EH (cell line): ENCODE results near the gene TTC4.

ENCODE experiments used
- DNase-seq: peaks from one replicate; pipeline ENCODE4 v3.0.0-alpha.2; 2015; ENCODE audit warnings: low read depth

TTC4 gene

DNA sequence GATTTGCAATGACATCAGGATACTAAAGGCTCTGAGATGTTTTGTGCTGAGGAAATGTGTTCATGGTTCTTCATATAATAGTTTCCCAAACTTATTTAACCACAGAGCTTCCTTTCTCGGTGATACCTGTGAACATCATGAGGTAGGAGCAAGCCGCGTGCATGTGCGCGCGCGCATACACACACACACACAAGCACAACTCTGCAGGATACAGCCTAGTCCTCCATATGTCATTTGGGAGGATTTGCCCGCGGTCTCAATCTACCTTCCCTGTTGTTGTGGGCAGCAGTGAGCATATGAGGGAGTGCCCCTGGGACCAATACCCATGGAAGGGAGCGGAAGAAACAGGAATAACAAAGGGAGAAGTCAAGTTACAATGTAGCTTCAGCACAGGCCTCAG is 12.2 kb upstream of the TTC4 start:
- no peak for DNase-seq

DNA sequence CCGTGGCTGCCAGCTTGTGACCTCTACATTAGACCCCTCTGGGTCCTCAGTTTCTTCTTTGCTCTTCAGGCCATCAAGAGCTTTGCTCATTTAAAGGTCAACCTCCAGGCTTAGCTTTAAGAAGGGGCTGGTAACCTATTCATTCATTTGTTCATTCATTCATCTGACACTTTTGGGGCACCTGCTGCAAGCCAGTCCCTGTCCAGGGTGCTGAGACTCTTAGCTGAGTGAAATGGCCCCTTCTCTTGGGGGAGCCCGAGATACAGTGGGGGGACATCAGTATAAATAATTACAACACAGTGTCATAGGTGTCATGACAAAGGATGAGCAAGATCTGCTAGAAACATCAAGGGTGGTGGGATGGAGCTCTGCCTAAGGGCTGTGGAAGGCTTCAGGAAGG is 10.5 kb upstream of the TTC4 start:
- DNase-seq: peak; percentile 13

DNA sequence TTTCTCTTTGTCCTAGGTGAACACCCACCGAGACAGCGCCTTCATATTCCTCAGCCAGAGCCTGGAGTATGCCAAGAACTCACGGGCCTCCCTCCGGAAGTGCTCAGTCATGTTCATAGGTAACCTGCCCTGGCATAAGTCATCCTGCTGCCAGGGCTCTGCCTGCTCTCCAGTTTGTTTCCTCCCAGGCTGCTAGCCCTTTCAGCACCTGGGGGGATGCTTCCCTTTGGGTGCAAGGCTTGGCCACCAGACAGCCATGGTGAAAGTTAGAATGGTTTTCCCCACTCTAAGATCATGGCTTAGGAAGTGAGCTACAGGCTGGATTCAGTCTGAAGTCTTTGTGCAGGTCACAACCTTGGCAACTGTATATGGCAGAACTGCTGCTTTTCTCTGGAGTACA is 9.2 kb upstream of the TTC4 start:
- DNase-seq: no peak

DNA sequence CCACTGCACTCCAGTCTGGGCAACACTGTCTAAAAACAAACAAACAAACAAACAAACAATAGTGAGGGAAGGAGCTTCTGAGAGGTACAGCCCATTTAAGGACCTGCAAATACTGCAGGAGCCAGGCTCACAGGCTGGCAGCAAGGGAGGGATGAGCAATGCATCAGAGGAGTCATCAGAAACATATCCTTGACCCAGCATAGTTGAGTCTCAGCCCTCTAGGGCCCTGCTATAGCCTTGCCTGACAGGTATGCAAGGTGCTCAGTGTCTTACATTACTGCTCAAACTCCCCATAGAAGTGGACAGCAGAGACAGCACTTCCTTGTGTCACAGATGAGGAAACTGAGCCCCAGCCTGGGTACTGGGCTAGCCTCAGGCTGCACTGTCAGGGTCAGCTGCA is 7.3 kb upstream of the TTC4 start:
- no peak for DNase-seq

DNA sequence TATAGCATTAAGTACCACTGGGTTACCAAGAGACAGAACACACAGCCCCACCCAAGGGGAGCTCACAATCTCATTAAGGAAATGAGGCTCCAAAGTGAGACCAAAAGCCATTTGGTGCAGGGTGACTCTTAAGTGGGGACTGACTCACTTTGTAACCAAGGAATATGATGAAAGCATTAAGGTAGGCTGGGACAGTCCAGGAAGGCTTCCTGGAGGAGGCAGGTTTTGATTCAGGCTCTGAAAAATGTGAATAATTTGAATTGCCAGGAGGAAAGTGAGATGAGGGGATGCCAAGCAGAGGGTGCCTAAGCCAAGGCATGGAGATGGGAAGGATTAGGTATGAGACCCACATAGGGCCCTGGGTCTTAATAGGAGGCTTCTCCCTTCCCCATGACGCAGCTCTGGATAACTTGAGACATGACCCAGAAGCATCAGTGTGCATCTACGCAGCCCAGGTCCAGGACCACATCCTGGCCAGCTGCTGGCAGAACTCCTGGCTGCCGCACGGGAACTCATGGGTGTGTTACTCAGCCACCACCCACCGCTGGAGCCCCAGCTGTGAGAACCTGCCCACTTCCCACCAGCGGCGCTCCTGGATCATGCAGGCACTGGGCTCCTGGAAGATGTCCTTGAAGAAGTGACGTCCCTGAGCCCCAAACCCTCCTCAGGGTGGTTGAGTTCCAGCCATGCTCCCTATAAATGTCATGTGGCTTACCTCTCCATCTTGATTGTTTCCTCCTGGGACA is 5.9 kb upstream of the TTC4 start:
- no peak for DNase-seq

DNA sequence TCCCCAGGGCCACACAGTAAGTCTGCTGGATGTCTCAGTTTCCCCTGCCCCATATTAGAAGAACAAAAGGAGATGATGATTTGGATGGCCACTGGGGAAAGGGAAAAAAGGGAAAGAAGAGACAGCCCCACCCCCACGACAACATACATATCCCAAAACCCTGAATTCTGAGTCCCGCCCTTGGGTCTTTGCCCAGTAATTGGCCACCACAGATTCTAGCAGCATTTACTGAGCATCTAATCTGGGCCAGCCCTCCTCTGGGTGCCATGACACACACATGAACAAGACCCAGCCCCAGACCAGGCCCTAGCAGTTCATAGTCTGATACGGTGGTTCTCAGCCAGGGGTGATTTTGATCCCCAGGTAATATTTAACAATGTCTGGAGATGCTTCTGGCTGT is 5.2 kb upstream of the TTC4 start:
- DNase-seq: no peak

DNA sequence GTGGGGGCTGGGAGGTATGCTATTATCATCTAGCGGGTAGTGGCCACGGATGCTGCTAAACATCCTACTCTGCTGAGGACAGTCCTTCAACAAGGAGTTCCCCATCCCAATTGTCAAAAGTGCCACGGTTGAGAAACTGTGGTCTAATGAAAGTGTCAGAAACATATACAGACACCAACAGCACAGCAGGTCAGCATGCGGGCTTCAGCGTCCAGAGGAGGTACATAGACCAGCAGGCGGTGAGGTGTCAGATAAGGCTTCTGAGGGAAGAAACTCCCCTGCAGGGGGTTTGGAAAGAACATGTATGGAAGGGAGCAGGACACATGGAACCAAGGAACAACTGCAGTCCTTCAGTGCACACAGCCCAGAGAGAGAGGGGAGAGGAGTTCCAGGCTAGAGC is 4.8 kb upstream of the TTC4 start:
- DNase-seq: no peak

DNA sequence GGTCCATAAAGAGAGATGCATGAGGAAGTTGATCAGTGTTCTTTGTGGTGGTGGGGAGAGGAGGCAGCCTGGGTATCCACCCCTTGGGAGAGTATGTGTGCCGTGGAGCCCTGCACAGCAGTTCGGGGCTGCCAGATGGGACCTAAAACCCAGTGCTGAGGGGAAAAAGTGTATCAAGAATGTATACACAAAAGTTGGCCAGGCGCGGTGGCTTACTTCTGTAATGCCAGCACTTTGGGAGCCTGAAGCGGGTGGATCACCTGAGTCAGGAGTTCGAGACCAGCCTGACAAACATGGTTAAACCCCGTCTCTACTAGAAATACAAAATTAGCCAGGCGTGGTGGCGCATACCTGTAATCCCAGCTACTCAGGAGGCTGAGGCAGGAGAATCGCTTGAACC is 4.1 kb upstream of the TTC4 start:
- DNase-seq: no peak

DNA sequence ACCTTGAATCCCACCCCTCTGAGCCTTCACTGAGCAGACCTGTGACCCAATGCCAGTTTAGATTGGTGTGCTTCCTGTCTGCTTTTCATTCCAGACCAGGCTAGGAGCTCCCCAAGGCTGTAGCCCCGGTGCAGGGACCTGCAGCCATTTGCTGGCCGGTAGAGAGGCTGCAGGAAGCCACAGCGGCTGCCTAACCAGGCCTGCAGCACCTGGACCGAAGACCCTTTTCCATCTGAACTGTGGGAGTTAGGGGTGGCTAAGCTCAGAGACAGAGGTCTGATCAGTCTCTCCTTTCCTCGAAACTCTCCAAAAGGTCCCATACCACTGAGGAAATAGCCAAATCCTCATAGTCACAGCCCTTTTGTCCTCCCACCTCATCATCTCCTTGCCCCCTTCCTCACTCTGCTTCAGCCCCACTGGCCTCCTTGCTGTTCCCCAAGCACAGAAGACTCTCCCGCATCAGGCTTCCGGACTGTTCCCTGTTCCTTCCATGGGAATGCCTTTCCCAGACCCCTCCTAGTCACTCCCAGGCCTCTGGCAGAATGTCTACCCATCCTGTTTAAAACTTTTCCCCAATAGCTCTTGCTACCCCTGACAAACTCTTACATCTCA is 674 bp upstream of the TTC4 start:
- DNase-seq: no peak

DNA sequence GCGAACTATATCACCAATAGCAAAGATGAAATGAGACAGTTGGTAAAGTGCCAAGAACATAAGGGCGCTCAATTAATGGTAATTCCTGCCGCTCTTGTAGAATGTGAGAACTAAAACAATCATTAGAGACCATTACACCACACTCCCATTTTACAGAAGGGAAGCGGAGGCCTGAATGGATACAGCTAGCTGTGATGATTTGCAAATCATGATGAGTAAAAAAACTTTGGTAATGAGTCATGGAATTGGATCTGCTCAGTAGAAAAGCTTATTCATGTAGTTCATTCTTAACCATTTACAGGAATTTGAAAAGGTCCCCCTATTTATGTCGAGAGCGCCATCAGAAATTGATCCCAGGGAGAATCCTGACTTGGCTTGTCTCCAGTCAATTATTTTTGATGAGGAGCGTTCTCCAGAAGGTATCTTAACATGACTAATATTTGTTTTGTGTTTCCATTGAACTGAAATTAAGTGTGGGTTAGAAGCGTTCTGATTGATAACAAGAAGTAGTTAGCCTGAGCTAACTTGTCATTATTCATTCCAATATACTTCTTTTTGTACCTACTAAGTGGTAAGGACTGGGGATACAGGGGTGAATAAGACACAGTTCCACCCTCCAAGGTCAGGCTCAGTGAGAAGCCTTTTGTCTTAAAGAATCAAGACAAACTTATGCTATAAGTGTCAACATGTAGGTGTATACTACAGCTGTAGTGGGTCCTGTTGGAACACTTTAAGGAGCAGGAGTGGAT is 812 bp downstream of the TTC4 start:
- DNase-seq: peak; percentile 60

DNA sequence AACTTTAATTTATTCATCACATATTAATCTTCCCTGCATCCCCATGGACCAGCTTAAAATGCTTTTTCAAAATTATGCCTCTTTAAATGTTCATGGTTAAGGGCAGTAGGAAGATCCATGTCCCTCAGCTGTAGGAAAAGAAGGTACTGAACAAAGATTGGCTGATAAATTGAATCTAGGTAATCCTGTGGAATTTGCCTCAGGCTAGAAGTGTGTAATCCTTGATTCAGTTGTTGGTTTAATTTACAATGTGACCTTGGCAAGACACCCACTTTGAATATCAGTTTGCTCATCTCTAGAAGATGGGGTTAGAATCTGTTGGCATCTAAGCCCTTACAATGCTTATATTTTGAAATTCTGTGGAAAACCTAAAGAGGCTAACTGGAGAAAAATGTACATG is 6.1 kb downstream of the TTC4 start:
- DNase-seq: no peak

DNA sequence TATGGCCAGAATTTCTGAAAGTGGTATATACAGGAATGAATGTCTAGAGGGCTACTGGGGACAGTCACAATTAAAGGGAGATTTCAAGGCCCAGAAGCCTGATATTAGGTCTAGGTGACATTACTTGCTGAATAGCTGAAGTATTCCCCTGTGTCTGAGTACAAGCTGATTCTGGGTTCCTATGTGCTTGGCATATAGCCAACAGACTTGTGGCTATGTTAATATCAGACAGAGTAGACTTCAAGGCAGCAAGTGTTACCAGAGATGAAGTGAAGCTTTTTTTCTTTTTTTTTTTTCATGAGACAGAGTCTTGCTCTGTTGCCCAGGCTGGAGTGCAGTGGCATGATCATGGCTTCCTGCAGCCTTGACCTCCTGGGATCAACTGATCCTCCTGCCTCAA is 8.3 kb downstream of the TTC4 start:
- DNase-seq: no peak

DNA sequence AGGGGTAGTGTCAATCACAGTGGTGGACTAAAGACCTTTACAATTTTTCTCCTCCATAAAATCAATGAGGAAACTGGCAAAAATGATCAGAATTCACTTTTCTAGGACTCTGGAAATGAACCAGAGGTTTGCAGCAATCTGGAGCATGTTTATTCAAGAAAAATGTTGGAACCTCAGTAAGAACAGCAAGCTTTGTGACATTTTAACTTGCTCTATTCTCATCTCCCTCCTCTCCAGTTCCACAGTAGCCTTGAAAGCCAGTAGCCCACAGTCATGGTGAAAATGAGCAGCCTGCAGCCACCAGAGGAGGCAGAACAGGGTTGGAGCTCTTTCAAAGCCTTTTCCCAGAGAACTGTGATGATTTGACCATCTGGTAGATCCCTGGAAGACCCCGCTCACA is 9.1 kb downstream of the TTC4 start:
- DNase-seq: no peak

DNA sequence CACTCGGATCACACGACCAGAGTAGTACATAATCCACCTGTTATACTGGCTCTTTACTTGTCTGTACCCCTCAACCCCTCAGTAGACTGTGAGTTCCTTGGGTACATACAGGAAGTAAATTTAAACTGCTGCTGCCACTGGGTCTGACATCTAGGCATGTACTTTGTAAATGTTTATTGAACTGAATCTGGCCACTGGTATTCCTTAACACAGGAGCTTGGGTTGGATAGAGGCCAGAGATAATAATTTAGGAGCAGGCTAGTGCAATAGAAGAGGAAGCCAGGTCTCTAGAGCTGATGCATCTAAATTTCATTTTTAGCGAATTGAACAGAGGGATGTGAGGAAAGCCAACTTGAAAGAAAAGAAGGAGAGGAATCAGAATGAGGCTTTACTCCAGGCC is 12.4 kb downstream of the TTC4 start:
- DNase-seq: peak; percentile 11

DNA sequence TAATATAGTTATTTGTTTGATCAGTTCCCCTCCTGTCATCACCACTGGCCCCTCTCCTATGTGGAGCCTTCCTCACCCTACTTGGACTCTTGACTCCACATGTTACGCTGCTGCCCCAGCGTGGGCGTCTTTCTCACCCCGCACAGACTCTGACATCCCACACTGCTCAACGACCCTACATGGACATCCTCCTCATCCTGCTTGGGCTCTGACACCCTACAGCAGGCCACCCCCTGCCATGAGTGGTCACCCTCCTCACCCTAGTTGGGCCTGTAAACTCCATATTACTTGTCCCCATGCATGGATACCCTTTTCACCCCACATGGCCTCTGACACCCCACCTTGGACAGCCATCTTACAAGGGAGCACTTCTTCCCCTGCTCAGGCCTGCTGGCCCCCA is 21.0 kb downstream of the TTC4 start:
- no peak for DNase-seq

DNA sequence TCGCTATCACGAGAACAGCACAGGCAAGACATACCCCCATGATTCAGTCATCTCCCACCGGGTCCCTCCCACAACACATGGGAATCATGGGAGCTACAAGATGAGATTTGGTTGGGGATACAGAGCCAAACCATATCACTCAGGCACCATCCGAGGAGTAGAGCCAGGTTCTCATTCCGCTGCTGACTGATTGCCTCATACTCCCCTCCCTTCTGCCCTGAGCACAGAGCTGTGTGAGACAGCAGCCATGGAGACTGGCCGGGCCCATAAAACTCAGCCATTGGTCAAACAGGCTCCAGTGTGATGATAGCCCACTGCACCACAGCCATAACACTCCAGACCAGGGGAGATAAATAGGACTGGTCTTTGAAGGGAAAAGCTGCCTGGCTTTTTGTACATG is 22.6 kb downstream of the TTC4 start:
- no peak for DNase-seq

DNA sequence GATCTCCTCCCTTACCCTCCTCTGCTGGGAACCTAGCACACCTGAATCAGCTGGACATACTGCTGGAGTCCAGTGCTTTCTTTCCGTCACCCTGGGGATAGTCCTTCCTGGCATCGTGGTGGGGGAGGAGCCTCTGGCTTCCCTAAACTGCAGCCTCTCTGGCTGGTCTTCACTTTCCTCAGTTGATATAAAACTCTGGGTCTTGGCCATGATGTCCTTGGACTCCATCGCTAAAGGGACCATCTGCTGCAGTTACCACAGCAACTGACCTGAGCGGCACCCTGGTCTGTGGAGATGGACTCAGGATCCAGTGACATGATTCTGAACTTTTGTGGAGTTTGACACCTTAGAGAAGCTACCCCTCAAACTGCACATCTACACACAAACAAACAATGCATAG is 25.9 kb downstream of the TTC4 start:
- DNase-seq: no peak

DNA sequence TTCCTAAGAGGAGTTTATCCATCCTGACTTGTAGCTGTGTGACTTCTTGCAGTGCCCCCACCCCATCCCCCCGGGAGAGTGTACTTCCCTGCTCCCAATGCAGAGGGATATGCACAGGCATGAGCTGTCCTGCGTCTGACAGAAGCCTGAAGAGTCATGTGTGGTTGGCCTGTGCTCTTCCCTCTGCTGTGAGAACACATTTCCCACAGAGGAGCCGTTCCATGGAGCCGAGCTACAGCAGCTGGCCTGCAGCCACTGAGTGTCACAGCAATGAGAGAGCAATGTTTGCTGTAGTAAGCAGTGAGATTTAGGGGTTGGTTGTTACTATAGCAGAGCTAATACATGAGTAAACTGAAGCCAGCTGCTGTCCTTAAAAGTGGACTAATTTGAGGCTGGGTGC is 26.6 kb downstream of the TTC4 start:
- DNase-seq: peak; percentile 7

DNA sequence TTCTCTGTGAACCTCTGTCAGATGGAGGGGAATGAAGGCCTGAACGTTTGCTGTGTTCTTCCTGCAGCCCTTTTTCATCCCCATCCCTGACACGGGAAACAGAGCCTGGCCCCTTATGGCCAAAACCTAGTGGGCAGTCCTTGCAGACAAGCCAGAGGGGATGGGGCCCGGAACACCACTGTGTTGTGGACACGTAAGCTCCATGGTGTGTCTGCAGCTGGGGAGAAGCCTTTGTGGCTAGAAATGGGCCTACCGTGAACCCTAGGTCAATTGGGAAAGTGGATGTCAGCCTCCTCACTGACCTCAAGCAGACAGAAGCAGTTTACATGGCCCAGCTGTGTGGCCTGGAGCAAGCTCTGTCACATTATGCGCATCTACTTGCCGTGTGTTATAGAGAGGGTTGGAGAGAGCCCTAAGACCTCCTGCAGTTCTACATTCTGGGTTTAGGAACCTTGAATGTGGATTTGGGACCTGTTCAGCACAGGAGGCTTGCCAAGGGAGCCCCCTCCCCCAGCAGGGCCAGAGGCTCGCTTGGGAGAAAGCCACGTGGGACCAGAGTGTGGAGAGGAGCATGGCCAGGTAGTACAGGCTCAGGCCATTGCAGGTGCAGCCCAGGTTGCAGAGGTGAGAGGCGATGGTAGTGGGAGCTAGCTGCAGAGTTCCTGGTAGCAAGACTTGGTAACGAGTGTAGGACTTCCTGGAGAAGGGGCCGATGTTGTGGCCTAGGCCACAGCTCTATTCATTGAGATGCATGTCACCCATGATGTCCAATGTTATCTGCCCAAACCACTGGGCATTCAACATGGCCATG is 28.0 kb downstream of the TTC4 start:
- no peak for DNase-seq

DNA sequence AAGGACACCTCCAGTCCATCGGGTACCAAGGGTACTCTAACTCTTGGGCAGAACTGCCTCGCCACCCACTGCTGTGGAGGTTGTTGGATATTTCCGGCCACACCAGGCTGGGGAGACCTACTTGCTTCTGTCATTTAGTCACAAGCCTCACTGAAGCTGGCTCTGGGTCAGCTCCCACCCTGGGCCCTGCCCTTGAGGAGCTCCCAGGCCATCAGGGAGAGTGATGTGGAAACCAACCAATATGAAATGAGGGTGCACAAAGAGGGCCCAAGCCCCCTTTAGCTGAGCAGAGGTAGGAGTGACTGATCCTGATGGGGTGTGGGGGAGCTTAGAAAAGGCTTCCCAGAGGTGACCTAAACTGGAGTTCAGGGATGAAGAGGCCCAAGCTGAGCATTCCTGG is 29.0 kb downstream of the TTC4 start:
- DNase-seq: no peak

DNA sequence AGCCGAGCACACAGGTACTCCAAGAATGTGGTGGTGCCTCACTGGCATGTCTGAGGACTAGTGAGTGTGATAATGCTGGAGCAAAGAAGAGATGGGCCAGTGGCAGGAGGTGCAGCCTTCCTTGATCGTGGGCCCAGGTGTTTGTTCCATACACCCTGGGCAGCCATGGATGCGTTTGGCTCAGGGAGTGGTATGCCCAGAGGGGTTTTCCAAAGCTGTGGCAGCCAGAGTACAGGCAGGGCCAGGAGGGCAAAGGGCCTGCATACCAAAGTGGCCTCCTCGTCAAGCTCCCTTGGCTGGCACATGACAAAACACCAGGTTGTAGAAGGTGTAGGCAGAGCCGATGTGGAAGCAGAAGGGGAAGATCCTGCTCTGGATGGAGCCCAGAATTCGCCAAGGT is 29.6 kb downstream of the TTC4 start:
- DNase-seq: no peak

DNA sequence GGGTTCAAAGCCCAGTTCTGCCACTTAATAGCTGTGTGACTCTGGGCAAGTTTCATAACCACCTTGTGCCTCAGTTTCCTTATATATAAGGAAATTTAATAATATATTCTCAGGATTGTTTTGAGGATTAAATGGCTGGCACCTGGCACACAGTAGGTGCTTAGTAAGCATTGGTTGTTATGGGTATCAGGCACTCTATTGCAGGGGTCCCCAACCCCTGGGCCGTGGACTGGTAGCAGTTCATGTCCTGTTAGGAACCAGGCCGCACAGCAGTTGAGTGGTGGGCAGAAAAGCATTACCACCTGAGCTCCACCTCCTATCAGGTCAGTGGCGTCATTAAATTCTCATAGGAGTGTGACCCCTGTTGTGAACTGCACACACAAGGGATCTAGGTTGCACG is 30.2 kb downstream of the TTC4 start:
- DNase-seq: no peak
